RPMI7951 (cell line): ENCODE results near the gene S100A14. TPM values are rescaled to one million over a fixed set of nuclear protein-coding genes. Genes with fewer than 3 reads are reported as not detected.
"Not testable (repeated sequence)": the region's sequence is repeated elsewhere in the genome, so short reads cannot be mapped to it uniquely, and the experiment has no call there.

Source experiments
- DNase-seq: peaks from one replicate; pipeline ENCODE4 v3.0.0-alpha.2; 2012; ENCODE audit warnings: low read depth
- total RNA-seq: library from RNA; depleted of rRNA; stranded (reverse); fragments of >200 nt; shearing (Covaris generic); gene quantifications from 2 replicates; pipeline ENCODE4 v1.2.3, GENCODE V29; 2014

S100A14 gene
- total RNA-seq, 1 experiment from 2014 or later: not detected

- peak; percentile 76 for DNase-seq
Observed at GRCh38 chr1:153587314-153587713, 28.8 kb downstream of the S100A14 start.

DNA sequence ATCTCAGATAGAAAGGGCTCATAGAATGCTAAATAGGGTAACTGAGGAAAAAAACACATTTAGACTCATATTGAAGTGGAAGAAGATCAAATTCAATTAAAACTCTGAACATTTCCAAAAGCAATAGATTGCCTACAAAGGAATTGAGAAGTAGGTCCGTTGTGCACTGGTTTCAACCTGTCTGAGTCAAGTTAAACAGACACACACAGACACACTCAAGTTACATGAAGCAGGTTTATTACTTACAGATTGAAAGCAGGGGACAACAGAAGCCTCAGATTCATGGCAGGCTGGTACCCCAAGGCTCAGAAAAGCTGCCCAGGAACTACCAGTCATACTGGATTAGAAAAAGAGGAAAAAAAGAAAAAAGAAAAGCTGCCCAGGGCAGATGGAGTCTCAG lies 29.8 kb downstream of the S100A14 start:
- no peak for DNase-seq

DNA sequence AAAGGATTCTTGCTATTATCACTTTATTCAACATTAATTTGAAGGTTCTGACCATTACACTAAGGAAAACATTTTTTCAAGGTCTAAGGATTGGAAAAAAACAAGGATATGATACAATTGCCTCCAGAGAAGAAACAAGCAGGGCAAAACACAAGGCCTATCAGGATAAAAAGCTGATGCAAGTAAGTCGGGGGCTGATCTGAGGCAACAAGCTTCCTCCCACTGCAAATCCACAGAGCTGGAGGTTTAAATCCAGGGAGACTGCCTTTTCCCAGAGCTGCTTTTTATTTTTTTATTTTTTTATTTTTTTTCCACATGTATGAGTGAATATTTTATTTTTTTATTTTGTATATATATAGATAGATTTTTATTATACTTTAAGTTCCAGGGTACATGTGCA lies 31.1 kb downstream of the S100A14 start:
- DNase-seq: no peak

- DNase-seq: no peak
Observed at GRCh38 chr1:153583976-153584375, 32.1 kb downstream of the S100A14 start.

- not testable (repeated sequence) for DNase-seq
Observed at GRCh38 chr1:153583514-153583913, 32.6 kb downstream of the S100A14 start.

DNA sequence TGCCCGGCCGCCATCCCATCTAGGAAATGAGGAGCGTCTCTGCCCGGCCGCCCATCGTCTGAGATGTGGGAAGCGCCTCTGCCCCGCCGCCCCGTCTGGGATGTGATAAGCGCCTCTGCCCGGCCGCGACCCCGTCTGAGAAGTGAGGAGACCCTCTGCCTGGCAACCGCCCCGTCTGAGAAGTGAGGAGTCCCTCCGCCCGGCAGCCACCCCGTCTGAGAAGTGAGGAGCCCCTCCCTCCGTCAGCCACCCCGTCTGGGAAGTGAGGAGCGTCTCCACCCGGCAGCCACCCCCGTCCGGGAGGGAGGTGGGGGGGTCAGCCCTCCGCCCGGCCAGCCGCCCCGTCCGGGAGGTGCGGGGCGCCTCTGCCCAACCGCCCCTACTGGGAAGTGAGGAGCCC lies 33.3 kb downstream of the S100A14 start:
- not testable (repeated sequence) for DNase-seq

- DNase-seq: no peak
Observed at GRCh38 chr1:153578936-153579335, 37.2 kb downstream of the S100A14 start.

- no peak for DNase-seq
Observed at GRCh38 chr1:153578490-153578889, 37.6 kb downstream of the S100A14 start.

GRCh38 chr1:153577624-153578051 lies 38.5 kb downstream of the S100A14 start:
- no peak for DNase-seq

GRCh38 chr1:153577138-153577537 lies 39.0 kb downstream of the S100A14 start:
- no peak for DNase-seq

GRCh38 chr1:153575497-153575896 lies 40.6 kb downstream of the S100A14 start:
- DNase-seq: not testable (repeated sequence)

DNA sequence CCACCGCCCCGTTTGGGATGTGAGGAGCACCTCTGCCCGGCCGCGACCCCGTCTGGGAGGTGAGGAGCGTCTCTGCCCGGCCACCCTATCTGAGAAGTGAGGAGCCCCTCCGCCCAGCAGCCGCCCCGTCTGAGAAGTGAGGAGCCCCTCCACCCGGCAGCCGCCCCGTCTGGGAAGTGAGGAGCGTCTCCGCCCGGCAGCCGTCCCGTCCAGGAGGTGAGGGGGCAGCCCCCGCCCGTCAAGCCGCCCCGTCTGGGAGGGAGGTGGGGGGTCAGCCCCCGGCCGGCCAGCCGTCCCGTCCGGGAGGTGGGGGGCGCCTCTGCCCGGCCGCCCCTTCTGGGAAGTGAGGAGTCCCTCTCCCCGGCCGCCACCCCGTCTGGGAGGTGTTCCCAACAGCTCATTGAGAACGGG lies 41.0 kb downstream of the S100A14 start:
- DNase-seq: not testable (repeated sequence)

- peak; percentile 17 for DNase-seq
Observed at GRCh38 chr1:153573351-153573750, 42.8 kb downstream of the S100A14 start.

GRCh38 chr1:153572569-153573015 lies 43.5 kb downstream of the S100A14 start:
- DNase-seq: peak; percentile 85

- DNase-seq: peak; percentile 14
Observed at GRCh38 chr1:153571706-153572105, 44.4 kb downstream of the S100A14 start.

GRCh38 chr1:153570874-153571273 lies 45.3 kb downstream of the S100A14 start:
- no peak for DNase-seq

GRCh38 chr1:153569465-153569864 lies 46.7 kb downstream of the S100A14 start:
- no peak for DNase-seq

DNA sequence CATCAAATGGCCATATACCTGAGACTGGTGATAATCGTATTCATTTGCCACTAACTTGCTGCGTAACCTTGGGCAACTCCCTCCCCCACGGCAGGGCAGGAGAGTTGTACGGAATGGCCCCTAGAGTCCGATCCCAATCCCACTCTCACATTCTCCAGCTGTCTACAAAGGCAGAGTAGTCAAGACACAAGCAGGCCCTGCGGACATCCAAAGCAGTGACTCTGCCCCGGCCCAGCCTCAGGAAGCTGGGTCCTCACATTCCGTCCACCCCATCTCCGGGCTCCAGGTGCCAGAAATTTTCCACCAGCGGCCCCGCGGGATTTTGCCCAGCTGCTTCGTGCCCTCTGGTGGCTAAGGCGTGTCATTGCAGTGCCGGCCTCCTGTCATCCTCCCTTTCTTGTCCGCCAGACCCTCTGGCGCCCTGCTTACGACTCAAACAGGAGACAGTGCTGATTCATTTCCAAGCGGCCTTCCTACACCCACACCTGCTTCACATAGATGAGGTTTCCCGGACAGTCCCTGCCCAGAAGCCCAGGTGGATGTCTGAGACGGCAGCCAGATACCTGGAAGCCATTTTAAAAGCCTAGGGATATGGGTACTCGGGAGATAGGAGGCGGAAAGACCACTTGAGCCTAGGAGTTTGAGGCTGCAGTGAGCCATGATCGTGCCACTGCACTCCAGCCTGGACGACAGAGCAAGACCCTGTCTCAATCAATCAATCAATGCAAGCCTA lies 47.6 kb downstream of the S100A14 start:
- DNase-seq: peak; percentile 90

DNA sequence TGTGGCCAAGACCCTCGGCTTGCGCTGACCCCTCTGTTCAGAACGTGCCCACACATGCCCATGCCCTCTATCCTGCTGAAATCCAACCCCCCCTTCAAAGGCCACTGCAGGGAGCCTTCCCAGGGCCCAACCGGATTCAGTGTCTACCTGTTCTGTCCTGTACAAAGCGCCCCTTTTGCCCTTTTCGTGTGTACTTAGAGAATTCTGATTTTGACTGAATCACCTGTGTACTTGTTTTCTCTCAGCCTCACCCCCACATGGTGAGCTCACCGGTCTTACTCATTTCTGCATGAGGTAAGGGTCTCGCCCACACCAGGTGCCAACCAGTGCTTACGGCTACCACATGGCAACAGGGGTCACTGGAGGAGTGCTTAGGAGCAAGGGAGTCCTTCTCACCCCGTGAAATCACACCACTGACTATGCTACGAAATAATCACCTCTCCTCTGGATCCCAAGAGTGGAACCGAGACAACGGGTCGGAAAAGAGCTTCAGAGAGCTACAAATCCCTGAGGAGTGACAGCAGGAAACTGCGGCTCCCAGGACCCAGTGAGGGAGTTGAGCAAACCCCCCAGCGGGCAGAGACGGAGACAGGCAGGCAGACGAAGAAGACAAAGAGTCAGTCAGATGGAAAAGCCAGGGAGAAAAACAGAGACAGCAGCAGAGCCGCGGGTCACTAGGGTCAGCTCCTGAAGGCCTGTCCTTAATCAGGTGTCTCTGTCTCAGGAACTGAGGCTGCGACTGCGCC lies 48.3 kb downstream of the S100A14 start:
- DNase-seq: peak; percentile 64

DNA sequence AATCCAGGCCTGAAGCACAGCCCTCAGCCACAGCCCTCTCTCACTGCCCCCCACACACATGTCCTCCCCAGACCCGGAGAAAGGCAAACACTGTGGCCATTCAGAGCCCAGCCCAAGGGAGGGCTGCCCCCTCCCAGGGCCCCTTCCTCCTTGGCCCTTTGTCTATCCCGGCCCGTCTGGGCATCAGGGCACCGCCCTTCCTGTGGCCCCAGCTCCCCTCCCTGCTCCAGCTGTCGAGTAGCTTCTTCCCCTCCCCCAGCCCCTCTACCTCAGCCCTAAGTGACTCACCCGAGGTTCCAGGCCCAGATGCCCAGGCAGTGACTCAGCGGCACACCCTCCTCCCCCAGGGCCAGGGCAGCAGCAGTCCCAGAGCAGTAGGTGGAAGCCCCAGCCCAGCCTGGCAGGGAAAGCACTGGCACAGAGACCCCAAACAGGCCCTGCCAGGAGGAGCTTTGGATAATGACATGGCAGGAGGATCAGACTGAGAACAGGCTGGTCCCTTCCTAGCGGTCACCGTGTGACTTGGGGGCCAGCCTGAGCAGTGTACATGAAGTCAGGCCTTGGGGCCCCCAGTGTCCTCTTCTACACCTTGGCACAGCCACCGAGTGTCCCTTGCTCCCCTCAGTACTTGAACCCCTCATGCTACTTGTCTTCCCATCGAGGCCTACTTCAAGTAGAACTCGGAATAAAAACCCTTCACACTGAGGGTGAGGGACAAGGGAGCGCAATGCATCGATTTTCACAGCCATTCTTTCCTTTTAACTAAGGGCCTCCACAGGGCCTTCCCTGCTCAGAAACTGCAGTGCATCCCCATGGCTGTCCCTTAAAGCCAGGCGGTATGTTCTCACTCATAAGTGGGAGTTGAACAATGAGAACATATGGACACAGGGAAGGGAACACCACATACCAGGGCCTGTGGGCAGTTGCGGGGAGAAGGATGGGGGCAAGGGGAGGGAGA lies 49.4 kb downstream of the S100A14 start:
- peak; percentile 99 for DNase-seq

GRCh38 chr1:153565529-153566374 lies 50.4 kb downstream of the S100A14 start, which contains the start of gene S100A2:
S100A2 (minus strand) TSS chr1:153565844; CDS start chr1:153563877, 1,967 bp downstream.
- DNase-seq: peak; percentile 94
